A673 (cell line): ENCODE data around the gene COMMD4. TPM values are rescaled to one million over a fixed set of nuclear protein-coding genes. Genes with fewer than 3 reads are reported as not detected.

Experiments
- microRNA-seq: library from miRNA; unstranded; fragments of <30 nt; microRNA quantifications from one replicate; pipeline ENCODE4 v1.2.0, GENCODE V29; 2021
- total RNA-seq: library from RNA; stranded (reverse); gene quantifications from 2 replicates; pipeline ENCODE4 v1.2.3, GENCODE V29; 2021

The COMMD4 gene
- total RNA-seq, 1 experiment from 2014 or later: 109 TPM

Small RNA genes within 50 kb of the gene (microRNA-seq; reads per million reads assigned to microRNA genes)
- not detected for gene MIR631

Other genes starting within 250 kb of the COMMD4 start
- 28.9 and 30.3 TPM in 2 replicates for gene C15orf39, start 134.2 kb upstream of the COMMD4 start, total RNA-seq
- not detected in 2 replicates for gene GOLGA6C, start 77.7 kb upstream of the COMMD4 start, total RNA-seq
- 0.13 TPM in 1 of 2 replicates, not detected in the other for gene GOLGA6D, start 53.2 kb upstream of the COMMD4 start, total RNA-seq
- 3.8 and 11.1 TPM in 2 replicates for gene NEIL1, start 11.0 kb downstream of the COMMD4 start, total RNA-seq
- 169 and 205 TPM in 2 replicates for gene MAN2C1, start 32.5 kb downstream of the COMMD4 start, total RNA-seq
- gene SIN3A, start 115.6 kb downstream of the COMMD4 start, total RNA-seq: 74.7 and 86.3 TPM in 2 replicates
- 60.9 and 64.9 TPM in 2 replicates for gene PTPN9, start 243.3 kb downstream of the COMMD4 start, total RNA-seq